Stimulated activated CD8-positive, alpha-beta memory T cell treated with anti-CD3 and anti-CD28 coated beads, Interleukin-15, amount 100 ng/mL, for 1 hour (primary cell): ENCODE results near the gene CYBA.
"Not testable (repeated sequence)": the region's sequence is repeated elsewhere in the genome, so short reads cannot be mapped to it uniquely, and the experiment has no call there.

Experiments used
- DNase-seq: peaks from one replicate; pipeline ENCODE4 v3.0.0-alpha.2; 2020; ENCODE audit warnings: low read depth

CYBA gene

DNA sequence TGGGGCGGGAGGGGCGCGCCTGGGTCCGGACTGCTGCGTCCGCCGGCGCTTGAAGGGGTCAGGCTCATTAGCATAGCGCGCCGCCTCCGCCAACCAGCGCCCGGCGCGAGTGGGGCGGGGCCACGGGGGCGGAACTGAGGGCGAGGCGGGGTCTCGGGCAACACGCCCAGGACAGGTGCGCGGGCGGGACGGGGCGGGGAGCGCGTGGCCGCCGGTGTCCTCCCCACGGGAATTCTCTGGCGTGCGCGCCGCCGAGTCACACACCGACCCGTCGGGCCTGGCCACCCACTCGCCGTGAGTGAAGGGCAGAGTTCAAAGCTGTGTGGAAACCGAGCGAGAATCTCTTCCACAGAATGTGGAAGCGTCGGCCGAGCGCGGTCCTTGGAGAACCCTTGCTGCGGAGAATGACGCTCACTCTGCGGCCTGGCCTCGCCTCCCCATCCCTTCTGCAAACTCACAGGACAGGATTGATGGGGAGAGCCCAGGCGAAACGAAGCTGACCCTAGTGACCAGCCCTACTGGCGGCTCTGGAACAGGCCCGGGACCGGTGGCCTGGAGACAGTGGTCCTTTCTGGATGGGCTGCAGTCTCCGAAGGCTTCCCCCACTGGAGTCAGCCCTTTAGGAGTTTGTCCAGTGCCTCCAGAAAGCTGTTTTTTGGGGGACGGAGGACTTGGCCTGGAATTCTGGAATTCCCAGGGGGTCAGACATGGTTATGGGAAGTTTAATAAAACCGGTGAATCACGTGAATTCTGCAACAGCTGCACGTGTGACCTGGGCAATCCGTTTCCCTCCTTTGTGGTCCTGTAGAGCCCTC lies 35.8 kb upstream of the CYBA start, which contains the start of gene SNAI3:
Gene SNAI3 (minus strand): TSS at position 69 of the 815 bp plus-strand sequence. CDS start 101 bp downstream, outside the sequence.
- DNase-seq, result peak; percentile 73

DNA sequence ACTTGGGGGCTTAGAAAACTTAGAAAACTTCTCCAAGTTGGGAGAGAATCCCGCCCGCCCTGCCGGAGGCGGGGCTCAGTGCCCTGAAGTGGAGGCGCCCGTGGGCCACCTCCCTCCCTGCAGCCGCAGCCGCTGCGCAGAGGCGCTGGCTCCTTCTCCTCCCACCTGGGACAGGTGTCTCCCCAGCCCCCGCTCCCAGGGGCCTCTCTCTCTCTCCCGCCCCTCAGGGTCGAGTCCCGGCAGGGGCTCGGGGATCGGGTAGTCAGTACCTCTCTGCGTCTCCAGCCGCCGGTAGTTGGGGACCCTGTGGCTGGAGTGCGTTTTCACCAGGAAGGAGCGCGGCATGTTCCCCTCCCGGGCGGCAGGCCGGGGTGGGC lies 35.2 kb upstream of the CYBA start:
- DNase-seq, result no peak

DNA sequence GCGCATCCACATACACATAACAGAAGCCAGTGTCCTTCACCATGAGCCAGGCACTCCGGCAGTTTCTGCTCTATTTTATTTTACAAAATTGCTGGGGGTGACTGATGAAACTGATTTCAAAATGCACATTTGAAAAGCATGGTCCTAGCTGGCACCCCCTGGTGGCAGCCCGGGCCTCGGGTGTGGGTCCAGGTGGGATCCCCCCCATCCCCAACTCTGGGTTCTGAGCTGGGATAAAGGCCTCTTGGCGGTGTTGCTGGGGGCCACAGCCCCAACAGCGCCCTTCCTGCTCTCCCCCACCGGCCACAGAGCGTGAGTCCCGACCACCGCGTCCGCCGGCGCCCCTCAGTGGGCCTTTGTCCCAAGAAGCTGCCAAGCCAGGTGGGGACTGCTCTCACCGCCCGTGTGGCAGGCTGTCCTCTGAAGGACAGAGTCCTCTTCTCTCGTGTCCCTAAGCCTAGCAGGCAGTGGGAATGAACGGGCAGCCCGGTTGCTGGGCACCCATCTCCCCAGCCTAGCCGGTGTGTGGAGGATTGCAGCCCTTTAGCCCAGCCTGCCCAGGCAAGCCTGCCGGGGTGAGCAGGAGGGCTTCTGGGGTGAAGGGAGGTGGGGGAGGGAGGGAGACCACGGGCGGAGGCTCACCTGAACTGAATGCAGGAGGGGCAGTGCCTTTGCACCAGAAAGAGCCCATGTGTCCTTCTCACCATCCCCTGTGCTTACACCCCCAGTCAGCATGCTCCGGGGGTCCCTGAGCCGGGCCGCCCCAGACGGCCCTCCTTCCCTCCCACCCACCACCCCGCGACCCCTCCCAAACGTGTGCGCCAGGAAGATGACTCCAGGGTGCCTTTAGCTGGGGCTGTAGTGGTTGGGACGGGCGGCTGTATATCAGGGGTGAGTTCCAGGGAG lies 34.6 kb upstream of the CYBA start:
- DNase-seq, result peak; percentile 56

DNA sequence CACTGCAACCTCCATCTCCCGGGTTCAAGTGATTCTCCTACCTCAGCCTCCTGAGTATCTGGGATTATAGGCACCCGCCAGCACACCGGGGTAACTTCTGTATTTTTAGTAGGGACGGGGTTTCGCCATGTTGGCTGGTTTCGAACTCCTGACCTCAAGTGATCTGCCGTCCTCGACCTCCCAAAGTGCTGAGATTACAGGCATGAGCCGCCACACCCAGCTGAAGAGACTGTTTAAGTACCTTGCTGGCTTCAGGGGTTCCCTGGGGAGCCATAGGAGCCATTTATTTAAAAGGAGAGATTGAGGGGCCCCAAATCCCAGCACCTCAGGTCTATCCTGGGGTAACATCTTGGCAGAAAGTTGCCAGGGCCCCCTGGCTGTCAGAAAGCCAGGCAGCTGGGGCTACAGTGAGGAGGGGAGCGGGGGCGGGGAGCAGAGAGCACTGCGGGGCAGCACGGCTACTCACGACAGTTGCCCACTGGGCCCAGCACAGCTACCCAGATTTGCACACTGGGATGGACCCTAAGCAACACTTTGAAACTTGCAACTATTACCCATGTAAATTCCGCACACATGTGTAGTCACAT lies 33.8 kb upstream of the CYBA start:
- DNase-seq, result no peak

DNA sequence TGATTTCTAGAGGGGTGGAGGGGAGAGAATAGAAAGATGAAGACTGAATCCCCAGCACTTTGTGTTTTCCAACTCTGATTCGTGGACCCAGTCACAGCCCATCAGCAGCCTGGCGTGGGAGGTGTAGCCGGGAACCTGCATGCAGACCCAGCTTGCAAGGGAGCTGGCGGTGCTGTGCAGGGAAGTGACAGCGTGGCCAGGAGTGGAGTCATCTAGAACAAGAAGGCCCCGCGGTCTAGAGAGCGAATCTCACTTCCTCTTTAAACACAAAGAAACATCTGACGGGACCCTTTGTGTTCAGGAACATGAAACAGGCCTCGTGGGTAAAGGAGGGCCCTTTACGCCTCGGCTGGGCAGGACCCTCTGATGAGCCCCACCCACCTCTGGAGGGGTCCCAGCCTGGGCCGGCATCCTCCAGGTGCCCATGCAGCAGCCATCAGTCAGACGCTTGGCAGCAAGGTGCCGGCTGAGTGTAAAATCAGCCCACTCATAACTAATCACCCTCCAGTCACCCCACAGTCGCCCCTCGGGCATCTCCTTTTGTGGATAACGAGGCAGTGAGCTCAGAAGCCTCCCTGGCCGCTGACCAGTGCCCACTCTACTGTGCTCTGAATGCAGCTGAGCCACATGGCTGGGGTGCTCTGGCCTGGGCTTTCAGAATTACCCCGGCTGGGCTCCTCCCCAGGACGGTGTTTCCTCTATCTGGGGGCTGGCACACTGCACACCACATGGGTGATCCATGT lies 31.0 kb upstream of the CYBA start:
- no peak for DNase-seq

DNA sequence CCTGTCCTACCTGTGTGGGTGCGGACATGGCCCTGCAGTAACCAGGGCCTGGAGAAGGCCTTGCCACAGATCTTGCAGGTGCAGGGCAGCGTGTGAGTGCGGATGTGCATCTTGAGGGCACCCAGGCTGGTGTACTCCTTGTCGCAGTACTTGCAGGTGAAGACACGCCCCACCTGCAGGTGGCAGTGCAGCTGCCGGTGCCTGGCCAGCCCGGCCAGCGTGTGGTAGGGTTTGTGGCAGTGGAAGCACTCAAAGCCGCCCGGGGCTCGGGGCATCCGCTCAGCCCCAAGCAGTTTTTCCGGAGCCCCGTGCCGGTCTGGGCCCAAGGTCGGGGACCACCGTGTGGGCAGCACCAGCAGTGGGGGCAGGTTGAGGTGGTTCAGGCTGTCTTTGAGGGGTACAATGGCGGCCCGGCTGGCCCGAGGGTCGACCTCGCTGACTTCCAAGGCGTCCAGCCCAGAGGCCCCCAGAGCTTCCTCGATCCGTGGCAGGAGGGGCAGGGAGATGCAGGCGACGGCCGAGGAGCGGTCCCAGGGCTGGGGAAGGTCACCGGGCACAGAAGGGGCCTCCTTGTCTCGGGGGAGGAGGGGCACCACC lies 30.3 kb upstream of the CYBA start:
- DNase-seq, result no peak

DNA sequence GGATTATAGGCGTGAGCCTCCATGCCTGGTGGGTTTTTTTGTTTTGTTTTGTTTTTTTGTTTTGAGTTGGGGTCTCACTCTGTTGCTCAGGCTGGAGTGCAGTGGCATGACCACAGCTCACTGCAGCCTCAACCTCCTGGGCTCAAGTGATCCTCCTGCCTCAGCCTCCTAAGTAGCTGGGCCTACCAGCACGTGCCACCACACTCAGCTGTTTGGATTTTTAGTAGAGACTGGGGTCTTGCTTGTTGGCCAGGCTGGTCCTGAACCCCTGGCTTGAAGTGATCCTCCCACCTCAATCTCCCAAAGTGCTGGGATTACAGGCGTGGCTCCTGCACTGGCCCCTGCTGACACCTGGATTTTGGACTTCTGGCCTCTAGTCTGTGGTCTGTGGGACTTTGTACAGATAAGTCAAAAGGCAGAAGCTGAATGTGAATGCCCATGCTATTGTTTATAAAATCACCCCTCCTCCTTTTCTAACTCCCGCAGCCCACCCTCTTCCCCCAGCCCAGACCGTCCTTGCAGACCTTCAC lies 29.8 kb upstream of the CYBA start:
- DNase-seq, result no peak

DNA sequence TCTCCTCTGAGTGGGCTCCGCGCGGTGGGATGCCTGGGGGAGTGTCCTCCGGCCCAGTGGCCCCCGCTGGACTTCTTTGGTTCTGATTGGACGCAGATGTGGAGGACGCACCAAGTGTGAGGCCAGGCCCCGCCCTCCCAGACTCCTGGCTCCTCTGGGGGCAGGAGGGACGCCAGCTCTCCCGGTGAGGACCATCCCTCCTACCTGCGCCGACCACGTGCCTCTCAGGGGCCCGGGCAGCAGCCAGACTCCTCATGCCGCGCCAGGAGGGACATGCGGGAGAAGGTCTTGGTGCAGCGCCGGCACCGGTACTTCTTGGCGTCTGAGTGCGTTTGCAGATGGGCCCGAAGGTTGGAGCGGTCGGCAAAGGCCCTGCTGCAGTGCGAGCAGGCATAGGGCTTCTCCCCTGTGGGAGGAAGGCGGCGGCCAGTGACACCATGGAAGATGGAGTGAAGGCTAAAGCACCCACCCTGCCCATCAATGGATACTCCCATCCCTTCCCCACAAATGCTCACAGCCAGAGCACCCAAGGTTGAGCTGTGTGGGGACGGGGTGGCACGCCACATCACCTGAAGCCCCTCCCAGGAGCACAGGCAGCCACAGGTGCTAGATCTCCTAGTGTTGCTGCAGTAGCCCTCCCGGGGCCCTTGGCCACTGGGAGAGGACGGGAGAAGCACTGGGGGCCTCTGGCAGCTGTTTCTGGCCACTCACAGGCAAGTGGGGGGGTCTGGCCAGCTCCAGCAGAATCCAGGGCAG lies 27.5 kb upstream of the CYBA start:
- DNase-seq, result no peak

DNA sequence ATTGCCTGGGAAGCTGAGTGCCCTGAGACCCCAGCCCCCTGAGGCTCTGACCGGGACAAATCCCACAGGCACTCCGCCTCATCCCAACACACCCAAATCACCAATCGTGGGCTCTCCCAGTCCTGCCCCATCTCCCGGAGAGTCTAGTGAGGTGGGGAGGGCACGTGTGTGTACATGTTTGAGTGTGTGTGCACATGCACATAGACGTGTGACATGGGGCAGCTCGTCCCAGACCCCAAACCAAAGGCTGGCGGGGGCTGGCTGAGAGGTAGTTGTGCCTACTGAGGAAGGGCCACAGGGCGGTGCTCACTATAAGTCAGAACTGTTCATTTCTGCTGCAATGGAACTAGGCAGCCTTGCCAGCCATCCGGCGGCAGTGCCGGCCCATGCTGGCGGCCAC lies 26.9 kb upstream of the CYBA start:
- no peak for DNase-seq

DNA sequence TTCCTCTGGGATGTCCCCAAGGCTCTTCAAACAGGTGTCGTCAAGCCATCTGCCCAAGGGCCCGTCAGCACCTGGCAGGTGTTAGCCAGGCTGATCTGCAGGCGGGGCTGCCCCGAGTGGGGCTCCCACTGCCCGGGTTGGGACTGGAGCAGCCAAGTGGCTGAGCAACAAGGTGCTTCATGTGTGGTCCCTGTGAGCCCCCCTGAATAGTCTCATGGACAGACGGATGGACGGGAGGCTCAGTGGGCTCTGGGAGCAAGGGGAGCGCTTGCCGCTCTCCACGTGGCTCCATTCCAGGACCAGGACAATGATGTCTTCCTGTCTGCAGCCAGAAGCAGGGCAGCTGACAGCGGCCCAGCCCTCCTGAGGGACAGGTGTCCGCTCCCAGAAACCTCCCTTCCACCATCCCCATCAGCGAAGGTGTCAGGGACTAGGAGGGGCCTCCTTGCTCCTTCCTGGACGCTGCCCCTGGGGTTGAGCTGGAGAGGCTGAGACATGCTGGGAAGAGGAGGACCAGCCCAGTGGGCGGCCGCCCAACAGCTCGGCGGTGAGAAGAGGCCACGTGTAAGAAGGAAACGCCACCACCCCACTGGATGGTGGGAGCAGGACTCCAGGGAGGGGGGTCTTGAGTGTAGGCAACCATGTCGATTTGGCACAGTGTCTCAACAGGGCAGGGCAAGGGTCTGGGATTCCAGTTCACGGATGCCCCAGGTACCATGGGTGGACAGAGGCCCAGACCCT lies 25.8 kb upstream of the CYBA start:
- no peak for DNase-seq

DNA sequence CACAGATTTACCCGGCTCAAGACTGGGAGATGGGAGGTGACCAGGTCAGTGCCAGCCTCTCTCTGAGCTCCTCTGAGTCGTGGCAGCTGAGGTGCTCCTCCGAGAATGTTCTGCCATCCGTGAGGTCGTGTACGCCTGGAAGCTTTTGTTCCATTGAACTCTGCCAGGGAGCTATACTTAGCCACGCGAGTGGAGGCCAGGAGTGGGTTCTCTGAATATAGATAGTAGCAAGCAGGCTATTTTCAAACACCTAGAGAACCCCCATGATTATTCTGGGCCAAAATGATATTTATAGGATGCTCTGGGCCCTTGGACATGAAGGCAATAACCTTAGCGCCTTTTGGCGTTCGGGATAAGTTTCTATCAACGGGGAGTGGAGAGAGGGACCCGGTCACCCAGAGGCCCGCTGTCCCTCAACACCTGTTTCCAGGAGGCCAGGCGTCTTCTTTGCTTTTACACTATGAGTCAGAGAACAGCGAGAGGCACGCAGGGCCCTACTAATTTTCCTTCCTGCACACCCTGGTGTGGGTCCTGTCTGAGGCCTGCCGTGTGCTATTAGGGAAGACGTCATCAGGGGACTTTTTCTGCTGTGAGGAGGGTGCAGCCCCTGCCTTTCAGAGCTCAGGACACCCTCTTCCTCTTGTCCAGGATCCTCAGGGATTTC lies 23.0 kb upstream of the CYBA start:
- no peak for DNase-seq

DNA sequence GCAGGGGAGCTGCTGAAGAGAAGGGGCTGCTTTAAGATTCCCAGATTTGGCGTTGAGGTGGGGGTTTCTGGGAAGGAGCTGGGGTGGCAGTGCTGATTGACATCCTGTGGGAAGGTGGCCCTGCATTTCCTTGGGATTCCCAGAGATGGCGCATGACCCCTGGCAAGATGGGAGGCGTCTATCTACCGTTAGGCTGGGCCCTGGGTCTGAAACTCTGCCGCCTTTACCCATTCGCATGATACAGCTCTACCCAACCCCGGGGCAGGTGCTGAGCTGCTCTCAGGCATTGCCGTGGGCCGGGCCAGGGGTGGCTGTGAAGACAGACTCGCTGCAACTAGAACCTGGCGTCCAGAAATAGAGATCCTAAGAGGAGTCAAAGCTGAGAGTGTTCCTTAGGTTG lies 21.9 kb upstream of the CYBA start:
- no peak for DNase-seq

DNA sequence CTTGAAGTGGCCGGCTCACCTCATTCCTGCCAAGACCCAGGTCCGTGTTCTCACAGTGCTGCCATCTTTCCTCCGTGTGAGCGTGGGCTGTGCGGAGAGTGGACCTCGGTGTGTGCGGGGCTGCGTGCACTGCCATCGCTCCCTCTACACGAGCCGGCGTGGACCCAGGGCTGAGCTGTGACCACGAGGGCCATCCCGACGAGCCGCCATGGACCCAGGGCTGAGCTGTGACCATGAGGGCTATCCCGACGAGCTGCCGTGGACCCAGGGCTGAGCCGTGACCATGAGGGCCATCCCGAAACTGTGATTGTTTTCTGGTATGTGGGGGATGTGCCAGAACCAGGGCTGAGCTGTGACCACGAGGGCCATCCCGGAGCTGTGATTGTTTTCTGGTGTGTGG lies 21.0 kb upstream of the CYBA start:
- DNase-seq, result no peak

DNA sequence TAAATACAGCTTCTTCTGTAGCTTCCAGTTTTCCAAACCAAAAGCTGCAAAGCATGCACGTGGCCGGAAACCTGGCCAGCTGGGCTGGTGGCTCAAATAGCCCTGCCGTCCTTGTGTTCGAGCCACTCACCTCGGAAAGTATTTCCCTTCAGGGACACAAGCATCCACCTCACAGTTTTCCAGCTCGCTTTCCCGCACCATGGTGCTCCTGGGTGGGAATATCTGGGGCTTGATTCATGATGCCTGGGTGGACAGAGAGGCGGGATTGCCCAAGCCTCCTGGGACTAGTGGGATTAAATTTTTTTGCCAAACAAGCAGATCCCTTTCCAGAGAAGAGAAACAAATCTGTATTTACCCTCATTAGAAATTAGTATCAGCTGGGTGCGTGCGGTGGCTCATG lies 19.1 kb upstream of the CYBA start:
- no peak for DNase-seq

DNA sequence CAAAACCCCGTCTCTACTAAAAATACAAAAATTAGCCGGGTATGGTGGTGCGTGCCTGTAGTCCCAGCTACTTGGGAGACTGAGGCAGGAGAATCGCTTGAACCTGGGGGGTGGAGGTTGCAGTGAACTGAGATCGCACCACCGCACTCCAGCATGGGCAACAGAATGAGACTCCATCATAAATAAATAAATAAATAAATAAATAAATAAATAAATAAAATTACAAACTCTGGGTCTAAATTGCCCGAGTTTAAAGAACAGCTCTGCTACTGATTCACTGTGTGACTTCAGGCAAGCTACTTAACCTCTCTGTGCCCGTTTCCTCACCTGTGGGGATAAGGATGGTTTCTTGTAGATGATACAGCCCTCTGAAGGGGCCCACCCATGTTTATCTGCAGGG lies 18.6 kb upstream of the CYBA start:
- DNase-seq, result not testable (repeated sequence)

DNA sequence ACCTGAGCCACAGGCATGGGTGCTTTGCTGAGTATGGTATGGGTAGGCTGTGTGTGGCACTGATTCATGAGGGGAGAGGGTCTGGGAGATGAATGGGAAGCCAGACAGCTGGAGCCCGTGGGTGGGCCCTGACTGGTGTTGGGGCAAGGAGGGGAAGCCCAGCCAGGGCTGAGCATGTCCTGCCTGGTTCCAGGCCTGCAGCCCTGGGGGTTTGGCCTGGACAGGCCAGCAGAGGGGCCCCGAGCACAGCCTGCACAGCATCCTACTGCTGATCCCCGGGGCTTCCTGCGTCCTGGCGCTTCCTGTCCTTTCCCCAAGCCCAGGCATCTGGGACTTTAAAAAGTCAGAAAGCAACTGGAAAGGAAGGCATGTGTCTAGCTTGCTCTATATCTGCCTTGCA lies 16.6 kb upstream of the CYBA start:
- DNase-seq, result no peak

DNA sequence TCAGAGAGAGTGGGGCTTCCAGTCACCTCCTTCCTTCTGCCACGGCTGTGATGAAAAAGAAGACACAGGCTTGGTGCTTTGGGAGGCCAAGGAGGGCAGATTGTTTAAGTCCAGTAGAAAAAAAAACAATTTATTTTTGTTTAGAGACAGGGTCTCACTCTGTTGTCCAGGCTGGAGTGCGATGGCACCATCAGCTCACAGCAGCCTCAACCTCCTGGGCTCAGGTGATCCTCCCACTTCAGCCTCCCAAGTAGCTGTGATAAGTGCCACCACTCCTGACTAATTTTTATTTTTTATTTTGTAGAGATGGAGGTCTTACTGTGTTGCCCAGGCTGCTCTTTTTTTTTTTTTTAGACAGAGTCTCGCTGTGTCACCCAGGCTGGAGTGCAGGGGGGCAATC lies 14.7 kb upstream of the CYBA start:
- DNase-seq, result no peak

DNA sequence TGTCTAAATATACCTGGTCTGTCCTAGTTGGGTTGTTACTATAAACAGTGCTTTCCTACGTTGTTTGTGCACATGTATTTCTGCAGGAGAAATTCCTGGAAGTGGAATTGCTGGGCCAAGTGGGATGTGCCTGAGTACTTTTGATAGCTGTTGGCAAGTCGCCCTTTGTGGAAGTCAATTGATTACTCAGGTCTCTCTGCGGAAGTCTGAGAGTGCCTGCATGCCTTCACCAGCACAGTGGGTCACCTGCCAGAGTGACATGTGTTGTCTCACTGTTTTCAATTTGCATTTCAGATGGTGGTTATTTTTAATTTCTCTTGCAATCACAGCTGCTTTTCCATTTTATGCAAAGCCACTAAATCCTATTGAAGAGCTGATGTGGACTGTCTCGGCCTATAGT lies 14.3 kb upstream of the CYBA start:
- no peak for DNase-seq

DNA sequence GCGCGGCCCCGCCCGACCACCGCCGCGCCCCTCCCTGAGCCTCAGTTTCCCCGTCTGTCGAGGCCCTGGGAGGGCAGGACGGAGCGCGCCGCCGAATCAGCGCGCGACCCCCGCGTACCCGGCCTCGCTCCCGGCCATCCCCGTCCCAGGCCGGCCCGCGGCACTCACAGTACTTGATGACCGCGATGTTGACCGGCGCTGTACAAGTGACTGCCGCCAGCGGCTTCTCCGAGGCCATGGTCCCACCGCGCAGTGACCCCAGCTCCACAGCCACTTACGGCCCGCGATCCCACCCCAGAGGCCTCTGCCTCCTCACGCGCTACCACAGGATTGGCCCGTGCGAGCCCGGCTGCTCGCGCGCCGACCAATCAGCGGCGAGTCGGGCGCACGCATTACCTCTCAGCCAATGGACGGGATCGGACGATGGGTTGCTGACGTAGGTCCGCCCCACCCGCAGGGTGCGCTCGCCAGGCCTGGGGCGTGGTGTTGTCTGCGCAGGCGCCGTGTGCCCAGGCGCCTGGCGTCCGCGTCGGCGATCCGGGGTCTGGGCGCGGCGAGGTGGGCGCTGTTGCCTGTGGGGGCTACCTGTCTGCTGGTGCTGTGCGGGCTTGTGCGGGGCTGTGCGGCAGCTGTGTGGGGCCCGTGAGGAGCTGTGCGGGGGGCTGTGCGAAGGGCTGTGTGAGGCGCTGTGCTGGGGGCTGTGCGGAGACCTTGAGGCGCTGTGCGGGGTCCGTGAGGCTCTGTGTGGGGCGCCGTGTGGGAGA lies 12.2 kb upstream of the CYBA start, which contains the start of gene MVD:
Gene MVD (minus strand): TSS at position 249 of the 764 bp plus-strand sequence. CDS start 11 bp downstream, at position 238.
- peak; percentile 89 for DNase-seq
